HEK293T (cell line): ENCODE results near the gene SRCIN1.

ENCODE experiments used
- ELF4 ChIP-seq: fragments of 450-650 bp; IDR thresholded peaks from 2 replicates; pipeline ENCODE4 v1.6.1; 2017; ENCODE audit warnings: antibody characterized with exemption
- FOXA1 ChIP-seq: fragments of 450-650 bp; IDR thresholded peaks from 2 replicates; pipeline ENCODE4 v1.6.1; 2016; ENCODE audit warnings: mild to moderate bottlenecking
- FOXK2 ChIP-seq: fragments of 450-650 bp; IDR thresholded peaks from 2 replicates; pipeline ENCODE4 v1.6.1; 2016; ENCODE audit warnings: mild to moderate bottlenecking
- FOXM1 ChIP-seq: fragments of 450-650 bp; IDR thresholded peaks from 2 replicates; pipeline ENCODE4 v1.6.1; 2017; ENCODE audit warnings: mild to moderate bottlenecking, borderline replicate concordance
- HDGF ChIP-seq: fragments of 450-650 bp; IDR thresholded peaks from 2 replicates; pipeline ENCODE4 v1.6.1; 2017; ENCODE audit warnings: antibody characterized with exemption, borderline replicate concordance
- NFRKB ChIP-seq: fragments of 450-650 bp; IDR thresholded peaks from 2 replicates; pipeline ENCODE4 v1.6.1; 2016; ENCODE audit warnings: mild to moderate bottlenecking, moderate library complexity
- SP1 ChIP-seq: fragments of 450-650 bp; IDR thresholded peaks from 2 replicates; pipeline ENCODE4 v1.6.1; 2017
- TARDBP ChIP-seq: fragments of 450-650 bp; IDR thresholded peaks from 2 replicates; pipeline ENCODE4 v1.6.1; 2016
- ZNF384 ChIP-seq: fragments of 450-650 bp; IDR thresholded peaks from 2 replicates; pipeline ENCODE4 v1.6.1; 2016

DNA sequence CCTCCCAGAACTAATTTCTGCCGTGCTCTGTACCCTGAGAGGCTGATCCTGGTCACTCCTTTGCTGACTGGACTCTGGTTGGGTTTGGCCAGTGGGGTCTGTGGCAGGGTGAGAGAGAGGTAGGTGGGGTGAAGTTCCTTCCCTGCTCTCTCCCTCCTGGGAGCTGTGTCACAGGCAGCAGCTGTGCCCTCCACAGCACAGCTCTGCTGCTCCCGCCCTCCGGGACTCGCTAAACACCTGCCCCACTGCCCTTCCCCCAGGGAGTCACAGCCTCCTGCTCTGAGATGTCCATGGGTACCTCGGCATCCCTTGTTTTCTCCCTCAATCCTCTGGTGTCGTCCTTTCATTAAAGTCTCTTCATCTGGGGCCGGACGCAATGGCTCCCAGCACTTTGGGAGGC lies 66.4 kb downstream of the SRCIN1 start:
- no peak for TF ChIP-seq NFRKB
- no peak for TF ChIP-seq SP1
- no peak for TF ChIP-seq TARDBP
- no peak for TF ChIP-seq FOXK2
- TF ChIP-seq HDGF = no peak
- TF ChIP-seq ELF4 = no peak
- TF ChIP-seq FOXM1 = no peak
- TF ChIP-seq FOXA1 = no peak
- TF ChIP-seq ZNF384 = no peak
